ENCODE measurements around the gene NPLOC4.

The NPLOC4 gene

GRCh38 chr17:81549826-81550225 is 87.1 kb downstream of the NPLOC4 start (continued):
- no peak for TF ChIP-seq SALL2 (tag by site-specific recombination; IDR thresholded peaks at IDR 0.05; ENCODE audit: borderline replicate concordance)
- TF ChIP-seq ZNF157 (tag by site-specific recombination; IDR thresholded peaks at IDR 0.05), result no peak
- no peak for TF ChIP-seq YY2 (tag by site-specific recombination; IDR thresholded peaks at IDR 0.05)
- peak; percentile 85 for TF ChIP-seq SCRT1 (tag by site-specific recombination; IDR thresholded peaks at IDR 0.05; ENCODE audit: borderline replicate concordance)
- TF ChIP-seq ZNF585B (tag by site-specific recombination; IDR thresholded peaks at IDR 0.05), result no peak
- TF ChIP-seq ZBTB10 (tag by site-specific recombination; IDR thresholded peaks at IDR 0.05), result no peak
- no peak for TF ChIP-seq ZNF175 (tag by site-specific recombination; IDR thresholded peaks at IDR 0.05)

- CTCF ChIA-PET, result interaction anchor here (1.2 kb wide), 1 partner anchor 28 kb away, joined by 7 read pairs; no protein-coding TSS in a partner anchor
- H3K27ac ChIP-seq (ENCODE audit: extremely low read depth, low read depth, low read length), result no peak overlapping the region
- TF ChIP-seq KLF9 (tag by site-specific recombination; IDR thresholded peaks at IDR 0.05; ENCODE audit: low read depth) (no peak), ZBTB21 (tag by site-specific recombination; IDR thresholded peaks at IDR 0.05) (no peak), ZNF449 (tag by site-specific recombination; IDR thresholded peaks at IDR 0.05) (no peak), ZNF654 (tag by site-specific recombination; IDR thresholded peaks at IDR 0.05; ENCODE audit: low read depth) (no peak), TCF7L2 (IDR thresholded peaks at IDR 0.05; ENCODE audit: borderline replicate concordance, low read depth, low read length) (no peak), ZNF555 (tag by site-specific recombination; conservative IDR thresholded peaks at IDR 0.05) (no peak), ZNF19 (tag by site-specific recombination; IDR thresholded peaks at IDR 0.05; ENCODE audit: low read depth) (no peak), ZBTB48 (tag by site-specific recombination; IDR thresholded peaks at IDR 0.05) (no peak), ZNF600 (tag by site-specific recombination; IDR thresholded peaks at IDR 0.05) (no peak), AEBP2 (tag by site-specific recombination; IDR thresholded peaks at IDR 0.05; ENCODE audit: borderline replicate concordance) (no peak), MEIS1 (CRISPR knock-in tag; IDR thresholded peaks at IDR 0.05; ENCODE audit: borderline replicate concordance) (no peak)
- peaks cover 8% of the 10 kb centered on the region for H3K4me1 ChIP-seq (ENCODE audit: control insufficient read depth, insufficient read depth, low read length)
- POLR2A ChIA-PET, result interaction anchor here (0.6 to 1.0 kb wide), 3 partner anchors 34 to 83 kb away, joined by 3 to 8 read pairs (median 3); no protein-coding TSS in a partner anchor
- H3K4me3 ChIP-seq (ENCODE audit: low read depth, low read length), result no peak overlapping the region
- H3K36me3 ChIP-seq (ENCODE audit: control insufficient read depth in 2 of 2, insufficient read depth in 1 of 2, low read length in 2 of 2), result peaks cover 9 to 65% of the 10 kb centered on the region in 2 experiments; a peak in 2 of 3 replicates
- no peaks in the 10 kb centered on the region for H3K9me3 ChIP-seq (ENCODE audit: control insufficient read depth, insufficient read depth, low read depth, low read length)
Measured at GRCh38 chr17:81549031-81549557, 87.8 kb downstream of the NPLOC4 start.

GRCh38 chr17:81547614-81547982 is 89.3 kb downstream of the NPLOC4 start:
- no peak overlapping the region for H3K27ac ChIP-seq (ENCODE audit: extremely low read depth, low read depth, low read length)
- no peaks in the 10 kb centered on the region for H3K4me1 ChIP-seq (ENCODE audit: control insufficient read depth, insufficient read depth, low read length)
- CTCF ChIA-PET, result no interaction called here
- H3K4me3 ChIP-seq (ENCODE audit: low read depth, low read length), result no peak overlapping the region
- peaks cover 9 to 80% of the 10 kb centered on the region in 2 experiments; a peak in 2 of 3 replicates for H3K36me3 ChIP-seq (ENCODE audit: control insufficient read depth in 2 of 2, insufficient read depth in 1 of 2, low read length in 2 of 2)
- H3K9me3 ChIP-seq (ENCODE audit: control insufficient read depth, insufficient read depth, low read depth, low read length), result no peaks in the 10 kb centered on the region
- POLR2A ChIA-PET, result interaction anchor here (0.9 kb wide), 1 partner anchor 39 kb away, joined by 4 read pairs; no protein-coding TSS in a partner anchor
- TF ChIP-seq ZNF639 (tag by site-specific recombination; IDR thresholded peaks at IDR 0.05) (no peak), ZBTB21 (tag by site-specific recombination; IDR thresholded peaks at IDR 0.05) (no peak), ZNF148 (tag by site-specific recombination; IDR thresholded peaks at IDR 0.05; ENCODE audit: borderline replicate concordance) (no peak), ZEB2 (tag by site-specific recombination; IDR thresholded peaks at IDR 0.05) (no peak), KLF16 (tag by site-specific recombination; IDR thresholded peaks at IDR 0.05) (no peak)

All from HEK293 (cell line).